HCT116 (cell line): ENCODE measurements around the gene IGDCC3. TPM values are rescaled to one million over a fixed set of nuclear protein-coding genes. Genes with fewer than 3 reads are reported as not detected.

Experiments
- ATAC-seq: fragments of 200-7000 bp; cut with Tn5 transposase; 2 replicates; pipeline ENCODE4 v1.9.1; 2020; ENCODE audit warnings: mild to moderate bottlenecking, moderate library complexity
- BruUV-seq: library from RNA; stranded (reverse); fragments of 400-500 nt; replicated peaks from 2 replicates; lab custom pipeline; 2021; lab: Mats Ljungman, UMichigan
- CTCF ChIA-PET: fragments of 300-600 bp; sonication (Branson Sonifier 250); formaldehyde crosslinking; loops from one replicate; lab custom pipeline; 2021; ENCODE audit warnings: antibody characterized with exemption; lab: Charles Lee
- POLR2A ChIA-PET: fragments of 300-600, 350-600 bp; sonication (Branson Sonifier 250); formaldehyde crosslinking; loops from one replicate; lab custom pipeline; 2021; ENCODE audit warnings: antibody characterized with exemption; lab: Charles Lee
- RAD21 ChIA-PET, 2 experiments: fragments of 300-600 bp; sonication (Branson Sonifier 250); formaldehyde crosslinking; loops; one replicate each; lab custom pipeline; 2023; ENCODE audit warnings: low total read pairs in 2 of 2; ENCODE audit not compliant: uncharacterized antibody in 2 of 2, unreplicated experiment in 2 of 2, low non-redundant PET in 1 of 2; lab: Charles Lee
- DNase-seq: peaks from one replicate; pipeline ENCODE4 v3.0.0-alpha.2; 2010; ENCODE audit warnings: low read depth, low spot score
- H2AFZ ChIP-seq: fragments of 200-600 bp; shearing (Covaris generic), sonication (generic); 2 replicates; pipeline ENCODE4 v1.6.1; 2017; ENCODE audit warnings: low read depth, mixed run types, mixed read lengths, antibody characterized with exemption, low read length; ENCODE audit not compliant: poor library complexity, severe bottlenecking
- H3K27ac ChIP-seq: 2 replicates; pipeline ENCODE4 v1.5.1; 2012; ENCODE audit warnings: low read depth, low read length
- H3K27me3 ChIP-seq: fragments of 200-600 bp; sonication (generic); 2 replicates; pipeline ENCODE4 v1.6.1; 2016; ENCODE audit warnings: mixed run types, low read length, mixed read lengths; ENCODE audit not compliant: insufficient read depth
- H3K36me3 ChIP-seq, 2 experiments: fragments of 200-500 bp in 1 of 2; fragments of 200-600 bp in 1 of 2; sonication (Bioruptor generic) in 1 of 2; sonication (generic) in 1 of 2; 2 replicates each; pipeline versions ENCODE4 v1.5.1 to v1.6.1; 2014 to 2016; ENCODE audit warnings: low read length in 2 of 2, inconsistent platforms in 1 of 2, mixed read lengths in 1 of 2, mixed run types in 1 of 2; ENCODE audit not compliant: insufficient read depth in 2 of 2, control insufficient read depth in 1 of 2
- H3K4me1 ChIP-seq, 2 experiments: fragments of 200-600 bp in 1 of 2; sonication (generic) in 1 of 2; 2 replicates each; pipeline versions ENCODE4 v1.5.1 to v1.6.1; 2012 to 2017; ENCODE audit warnings: low read length in 2 of 2, inconsistent platforms in 1 of 2, mild to moderate bottlenecking in 1 of 2, mixed read lengths in 1 of 2, mixed run types in 1 of 2, moderate library complexity in 1 of 2; ENCODE audit not compliant: insufficient read depth in 2 of 2, control insufficient read depth in 1 of 2
- H3K4me2 ChIP-seq: fragments of 200-600 bp; sonication (generic); 2 replicates; pipeline ENCODE4 v1.6.1; 2017; ENCODE audit warnings: mixed run types, low read length, mixed read lengths
- H3K4me3 ChIP-seq, 2 experiments: fragments of 200-600 bp in 1 of 2; sonication (generic) in 1 of 2; replicated peaks in 1 of 2; 2 replicates each; pipeline ENCODE4 v1.5.1; 2011 to 2016; ENCODE audit warnings: low read length in 2 of 2, control low read depth in 1 of 2, low read depth in 1 of 2, mild to moderate bottlenecking in 1 of 2, mixed read lengths in 1 of 2, mixed run types in 1 of 2
- H3K79me2 ChIP-seq: fragments of 200-600 bp; sonication (generic); 2 replicates; pipeline ENCODE4 v1.6.1; 2017; ENCODE audit warnings: mild to moderate bottlenecking, mixed run types, low read length, moderate library complexity, mixed read lengths; ENCODE audit not compliant: insufficient read depth
- H3K9ac ChIP-seq: fragments of 200-600 bp; sonication (generic); 2 replicates; pipeline ENCODE4 v1.6.1; 2016; ENCODE audit warnings: low read length, mixed read lengths
- H3K9me2 ChIP-seq: fragments of 200-600 bp; sonication (generic), shearing (Covaris generic); 2 replicates; pipeline ENCODE4 v1.6.1; 2017; ENCODE audit warnings: mixed run types, mild to moderate bottlenecking, moderate library complexity; ENCODE audit not compliant: insufficient read depth
- H3K9me3 ChIP-seq, 2 experiments: fragments of 200-500 bp in 1 of 2; fragments of 200-600 bp in 1 of 2; sonication (Bioruptor generic) in 1 of 2; sonication (generic) in 1 of 2; 2 replicates each; pipeline ENCODE4 v1.6.1; 2014 to 2017; ENCODE audit warnings: low read length in 2 of 2, mixed read lengths in 2 of 2, inconsistent platforms in 1 of 2, low read depth in 1 of 2, mild to moderate bottlenecking in 1 of 2, mixed run types in 1 of 2, moderate library complexity in 1 of 2; ENCODE audit not compliant: control insufficient read depth in 1 of 2, insufficient read depth in 1 of 2
- H4K20me1 ChIP-seq: fragments of 200-600 bp; sonication (generic), shearing (Covaris generic); 2 replicates; pipeline ENCODE4 v1.6.1; 2017; ENCODE audit warnings: mixed run types, mild to moderate bottlenecking, moderate library complexity; ENCODE audit not compliant: insufficient read depth
- CEBPB ChIP-seq: IDR thresholded peaks from 2 replicates; pipeline ENCODE4 v1.6.1; 2012; ENCODE audit warnings: low read depth
- FOSL1 ChIP-seq: IDR thresholded peaks from 2 replicates; pipeline ENCODE4 v1.6.1; 2012; ENCODE audit warnings: low read depth
- JUND ChIP-seq: IDR thresholded peaks from 2 replicates; pipeline ENCODE4 v1.6.1; 2012
- POLR2A ChIP-seq: IDR thresholded peaks from 2 replicates; pipeline ENCODE4 v1.7.0; 2011; ENCODE audit warnings: borderline replicate concordance; ENCODE audit not compliant: insufficient read depth, insufficient read length; ENCODE audit errors: extremely low read depth
- POLR2AphosphoS5 ChIP-seq: IDR thresholded peaks from 2 replicates; pipeline ENCODE4 v1.6.1; 2011; ENCODE audit warnings: mild to moderate bottlenecking, low read depth, low read length, moderate library complexity
- RAD21 ChIP-seq: IDR thresholded peaks from 2 replicates; pipeline ENCODE4 v1.6.1; 2012; ENCODE audit warnings: low read depth, mild to moderate bottlenecking
- REST ChIP-seq: IDR thresholded peaks from 2 replicates; pipeline ENCODE4 v1.6.1; 2012; ENCODE audit warnings: low read depth
- intact Hi-C: fragments of 100-400 bp; cut with micrococcal nuclease; formaldehyde crosslinking; loops from 2 replicates; pipeline ENCODE4 v1.10.0; 2022
- total RNA-seq: library from RNA; stranded (reverse); gene quantifications from one replicate; pipeline ENCODE4 v1.2.1, GENCODE V29; 2021; ENCODE audit not compliant: unreplicated experiment

Gene IGDCC3
- total RNA-seq, 1 experiment from 2014 or later = 0.44 TPM

- Histone ChIP-seq H3K79me2 (no peaks in the 10 kb centered on the region), H3K9me2 (no peaks in the 10 kb centered on the region), H3K27ac (no peak overlapping the region), H3K9me3 (no peaks in the 10 kb centered on the region), H4K20me1 (no peaks in the 10 kb centered on the region), H2AFZ (no peak overlapping the region), H3K36me3 (no peaks in the 10 kb centered on the region), H3K4me2 (no peak overlapping the region), H3K9ac (no peak overlapping the region), H3K27me3 (no peaks in the 10 kb centered on the region), H3K4me1 (0 out of 4 replicates have a peak, but pooled peaks cover 0 to 4% of the 10 kb centered on the region in 2 experiments), H3K4me3 (no peak overlapping the region)
- no peak for DNase-seq
- intact Hi-C loops = no loop called here
- ChIA-PET POLR2A (no interaction called here), CTCF (no interaction called here), RAD21 (no interaction called here)
- no TSS peak for BruUV-seq
- ATAC-seq = no peak
- TF ChIP-seq POLR2A (no peak), POLR2AphosphoS5 (no peak), REST (no peak), CEBPB (no peak), RAD21 (no peak), JUND (no peak), FOSL1 (no peak)
Observed at GRCh38 chr15:65344214-65344913, 33.4 kb downstream of the IGDCC3 start.
